ENCODE measurements around the gene YKT6.

YKT6 gene

DNA sequence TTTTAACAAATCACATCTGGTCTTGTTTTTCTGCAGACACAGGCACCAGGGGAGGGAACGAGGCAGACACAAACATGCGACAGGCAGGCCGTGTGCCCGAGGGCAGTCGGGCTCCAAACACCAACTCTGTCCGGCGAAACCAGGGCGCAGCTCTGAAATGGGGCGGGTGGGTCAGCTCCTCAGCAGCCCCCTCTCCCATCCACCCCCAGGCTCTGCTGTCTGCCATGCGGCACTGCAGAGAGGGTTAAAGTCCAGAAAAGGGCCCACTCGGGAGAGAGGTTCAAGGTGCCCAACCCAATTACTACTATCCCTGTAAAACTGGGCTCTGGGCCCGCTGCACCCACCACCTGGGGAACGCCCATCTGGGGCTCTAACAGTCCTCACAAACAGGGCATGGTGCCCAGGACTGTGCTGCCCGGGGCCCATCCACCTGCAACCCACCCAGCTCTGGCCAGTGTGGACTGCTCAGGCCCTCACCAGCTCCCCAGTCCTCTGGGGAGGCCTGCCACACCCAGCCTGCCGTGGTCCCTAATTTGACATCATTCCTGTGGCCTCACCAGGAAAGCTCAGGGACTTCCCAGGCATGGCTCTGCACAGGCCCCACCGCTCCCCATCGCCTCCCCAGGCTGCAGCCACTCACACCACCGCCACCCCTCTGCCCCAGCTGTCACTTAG is 18.7 kb downstream of the YKT6 start:
- DNase-seq (ENCODE audit: low spot score) = no peak

DNA sequence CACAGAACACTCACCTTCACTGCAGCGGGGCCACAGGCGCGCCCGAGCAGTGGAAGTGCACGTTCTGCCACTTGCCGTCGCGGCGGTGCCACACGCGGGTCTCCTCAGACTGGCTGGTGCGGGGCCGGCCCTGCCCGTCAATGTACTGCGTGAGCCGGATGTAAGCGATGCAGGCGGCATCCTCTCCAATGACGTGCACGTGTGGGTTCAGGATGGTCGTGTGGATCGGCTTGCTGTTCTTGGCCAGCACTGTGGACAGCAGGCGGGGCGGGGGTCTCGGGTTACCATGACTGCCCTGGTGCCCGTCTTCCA is 19.2 kb downstream of the YKT6 start:
- DNase-seq (ENCODE audit: low spot score) = no peak

- no peak for DNase-seq (ENCODE audit: low spot score)
Measured at GRCh38 chr7:44220358-44221112, 19.8 kb downstream of the YKT6 start.

GRCh38 chr7:44221231-44221791 is 20.5 kb downstream of the YKT6 start:
- no peak for DNase-seq (ENCODE audit: low spot score)

- no peak for DNase-seq (ENCODE audit: low spot score)
Measured at GRCh38 chr7:44222074-44222473, 21.3 kb downstream of the YKT6 start.

- DNase-seq (ENCODE audit: low spot score) = peak; percentile 48
Measured at GRCh38 chr7:44222776-44223261, 22.0 kb downstream of the YKT6 start.

DNA sequence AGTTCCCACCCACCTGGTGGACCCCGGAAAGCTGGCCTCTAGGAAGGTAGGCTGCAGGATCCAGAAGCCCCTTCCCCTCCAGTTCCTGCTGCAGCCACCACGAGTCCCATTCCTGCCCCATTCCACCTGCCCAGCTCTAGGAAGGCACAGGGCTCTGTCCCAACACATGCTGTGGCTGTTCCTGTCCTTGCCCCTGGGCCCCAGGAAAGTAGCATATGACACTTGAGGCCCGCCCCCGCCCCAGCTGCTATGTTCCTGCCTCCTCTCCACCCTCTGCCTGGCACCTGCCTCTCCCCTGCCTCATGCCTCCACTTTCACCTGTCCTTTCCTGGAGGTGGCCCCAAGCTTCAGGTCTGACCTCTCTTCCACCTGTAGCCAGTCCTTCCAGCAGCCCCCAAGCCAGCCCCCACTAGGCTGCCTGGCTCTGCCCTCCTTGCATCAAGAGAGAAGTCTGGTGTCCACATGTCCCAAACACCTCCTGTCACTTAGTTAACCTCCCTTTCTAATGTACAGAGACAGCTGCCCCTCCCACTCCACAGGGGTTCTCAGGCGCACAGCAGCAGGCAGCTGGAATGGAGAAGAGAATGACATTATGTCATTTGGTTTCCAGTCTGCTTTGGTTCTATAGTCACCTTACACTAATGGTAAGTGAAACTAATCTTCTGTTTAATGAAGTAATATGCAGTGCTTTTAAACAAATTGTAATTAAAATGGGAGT is 22.7 kb downstream of the YKT6 start:
- peak; percentile 45 for DNase-seq (ENCODE audit: low spot score)

- DNase-seq (ENCODE audit: low spot score) = no peak
Measured at GRCh38 chr7:44224080-44224973, 23.5 kb downstream of the YKT6 start.

DNA sequence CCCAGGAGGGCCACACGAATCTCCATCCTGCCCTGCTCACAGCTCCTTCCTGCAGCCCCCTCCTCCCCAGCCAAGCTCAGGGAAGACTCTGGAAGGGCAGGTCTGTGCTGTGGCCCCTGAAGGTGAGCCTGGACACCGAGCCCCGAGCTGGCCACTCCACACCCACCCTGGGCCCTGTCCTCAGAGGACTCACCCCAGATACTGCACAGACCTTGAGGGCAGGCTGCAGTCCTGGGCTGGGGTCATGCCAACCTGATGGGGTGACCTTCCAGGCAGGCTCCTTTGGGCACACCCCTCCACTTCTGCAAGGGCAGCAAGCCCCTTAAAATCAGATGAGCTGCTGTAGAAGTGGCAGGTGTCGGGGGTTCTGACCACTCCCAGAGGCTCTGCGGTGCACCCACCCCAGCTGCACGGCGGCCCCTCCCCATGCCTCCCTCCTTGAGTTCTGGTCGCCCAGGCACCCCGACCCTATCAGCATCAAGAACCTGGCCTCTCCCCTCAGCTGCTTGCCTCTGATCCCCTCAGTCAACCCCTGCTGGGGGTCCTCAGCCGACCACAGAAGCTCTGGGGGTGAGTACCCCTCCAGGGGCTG is 24.3 kb downstream of the YKT6 start:
- DNase-seq (ENCODE audit: low spot score) = no peak

DNA sequence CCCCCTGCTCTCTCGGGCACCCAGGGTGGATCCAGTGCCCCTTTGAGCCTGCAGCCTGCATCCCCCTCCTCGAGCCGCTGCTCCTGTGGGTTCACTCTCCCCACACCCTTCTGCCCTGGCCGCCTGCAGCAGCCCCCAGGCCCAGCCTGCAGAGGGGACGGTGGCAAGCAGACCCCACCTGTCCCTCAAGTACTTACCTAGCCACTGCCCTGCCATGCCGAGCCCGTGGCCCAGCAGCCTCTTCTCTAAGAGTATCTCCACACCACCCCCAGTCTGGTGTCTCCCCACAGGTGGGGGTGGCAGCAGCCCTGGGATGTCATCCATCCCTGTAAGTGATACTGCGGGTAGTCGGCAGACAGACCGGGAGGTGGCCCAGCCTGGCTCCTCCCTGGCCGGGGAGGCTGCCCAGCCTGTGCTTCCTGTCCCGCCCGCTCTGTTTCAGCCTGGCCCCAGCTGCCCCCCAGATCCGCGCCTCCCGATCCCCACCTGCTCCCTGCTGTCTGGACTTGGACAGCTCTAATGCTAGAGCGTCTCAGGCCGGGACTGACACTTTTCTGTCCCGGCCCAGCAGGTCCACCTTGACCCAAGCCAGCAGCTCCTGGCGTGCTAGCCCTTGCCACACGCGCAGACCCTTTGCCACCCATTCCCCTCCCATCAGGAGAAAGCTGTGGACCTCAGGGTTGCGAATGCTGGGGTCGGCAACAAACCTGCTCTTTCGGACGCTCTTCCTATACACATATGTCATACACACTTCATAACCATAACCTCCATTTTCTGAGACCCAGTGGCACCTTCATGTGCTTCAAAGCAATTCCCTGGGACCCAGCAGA is 25.0 kb downstream of the YKT6 start:
- no peak for DNase-seq (ENCODE audit: low spot score)

GRCh38 chr7:44226396-44226753 is 25.6 kb downstream of the YKT6 start:
- no peak for DNase-seq (ENCODE audit: low spot score)

DNA sequence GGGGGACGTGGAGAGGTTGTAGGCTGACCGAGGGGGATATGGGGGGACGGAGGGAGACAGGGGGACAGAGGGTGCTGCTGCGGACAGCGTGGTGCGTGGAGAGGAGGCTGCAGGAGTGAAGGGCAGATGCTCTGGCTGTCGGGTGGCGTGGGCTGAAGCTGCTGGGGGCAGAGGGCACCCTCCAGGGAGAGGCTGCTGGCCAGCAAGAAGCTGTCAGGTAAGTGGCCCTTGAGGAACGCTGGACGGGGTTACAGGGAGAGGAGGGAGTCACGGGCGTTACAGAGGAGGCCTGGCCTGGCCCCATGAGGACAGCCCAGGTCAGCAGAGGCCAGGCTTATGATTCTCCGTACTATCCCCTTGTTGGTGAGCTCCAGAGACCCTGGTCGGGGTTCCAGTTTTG is 27.1 kb downstream of the YKT6 start:
- DNase-seq (ENCODE audit: low spot score) = no peak

DNA sequence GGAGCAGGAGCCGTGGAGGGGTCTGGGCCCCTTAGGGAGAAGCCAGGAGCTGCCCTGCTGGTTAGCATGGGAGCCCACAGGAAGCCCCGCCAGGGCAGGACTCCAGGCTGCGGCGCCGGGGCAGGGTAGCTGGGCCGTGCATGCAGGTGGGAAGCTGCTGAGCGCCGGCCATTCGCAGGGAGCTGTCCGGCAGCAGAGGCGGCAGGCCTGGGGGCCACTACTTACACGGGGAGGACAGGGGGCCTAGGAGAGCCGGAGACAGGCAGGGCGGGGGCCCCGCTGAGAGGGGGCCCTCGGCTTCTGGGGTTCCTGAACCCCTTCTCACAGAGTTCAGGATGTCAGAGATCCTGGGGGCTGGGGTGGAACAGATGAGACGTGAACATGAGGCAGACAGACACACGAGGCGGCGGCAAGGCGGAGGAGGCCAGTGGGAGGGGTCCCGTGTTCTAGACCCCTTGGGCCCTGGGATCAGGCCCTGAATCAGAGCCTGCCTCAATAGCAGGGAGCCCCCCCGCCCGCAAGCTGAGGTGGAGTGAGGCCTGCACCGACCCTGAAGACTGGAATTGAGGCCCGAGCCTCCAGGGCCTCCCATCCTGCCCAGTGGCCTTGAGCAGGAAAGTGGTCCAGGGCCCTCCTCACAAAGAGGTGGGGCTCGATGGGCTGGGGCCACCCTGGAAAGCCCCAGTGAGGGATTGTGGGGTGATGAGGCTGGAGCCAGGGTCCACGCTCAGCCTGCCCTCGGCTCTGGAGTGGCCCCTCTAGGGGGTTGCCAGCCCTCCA is 28.0 kb downstream of the YKT6 start:
- no peak for DNase-seq (ENCODE audit: low spot score)

- DNase-seq (ENCODE audit: low spot score) = no peak
Measured at GRCh38 chr7:44229546-44230105, 28.8 kb downstream of the YKT6 start.

GRCh38 chr7:44230286-44230685 is 29.5 kb downstream of the YKT6 start:
- no peak for DNase-seq (ENCODE audit: low spot score)

- no peak for DNase-seq (ENCODE audit: low spot score)
Measured at GRCh38 chr7:44231088-44231487, 30.3 kb downstream of the YKT6 start.

DNA sequence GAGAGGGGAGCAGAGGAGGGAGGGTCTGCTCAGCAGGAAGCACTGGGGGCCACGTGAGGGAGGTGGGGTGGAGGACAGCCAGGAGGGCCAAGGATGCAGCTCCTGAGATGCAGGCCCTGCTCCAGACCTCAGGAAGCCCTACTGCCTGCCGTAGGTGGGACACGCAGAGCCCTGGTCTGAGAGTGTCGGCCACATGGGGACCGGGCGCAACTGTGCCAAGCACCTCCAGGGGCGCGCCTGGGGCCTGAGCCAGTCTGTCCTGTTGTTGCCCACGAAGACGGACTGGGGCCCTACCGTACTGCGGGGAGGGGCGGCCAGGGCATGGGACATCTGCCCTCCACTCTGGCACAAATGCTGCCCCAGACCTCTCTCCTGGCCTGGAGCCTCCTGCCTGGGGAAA is 31.6 kb downstream of the YKT6 start:
- DNase-seq (ENCODE audit: low spot score) = no peak

DNA sequence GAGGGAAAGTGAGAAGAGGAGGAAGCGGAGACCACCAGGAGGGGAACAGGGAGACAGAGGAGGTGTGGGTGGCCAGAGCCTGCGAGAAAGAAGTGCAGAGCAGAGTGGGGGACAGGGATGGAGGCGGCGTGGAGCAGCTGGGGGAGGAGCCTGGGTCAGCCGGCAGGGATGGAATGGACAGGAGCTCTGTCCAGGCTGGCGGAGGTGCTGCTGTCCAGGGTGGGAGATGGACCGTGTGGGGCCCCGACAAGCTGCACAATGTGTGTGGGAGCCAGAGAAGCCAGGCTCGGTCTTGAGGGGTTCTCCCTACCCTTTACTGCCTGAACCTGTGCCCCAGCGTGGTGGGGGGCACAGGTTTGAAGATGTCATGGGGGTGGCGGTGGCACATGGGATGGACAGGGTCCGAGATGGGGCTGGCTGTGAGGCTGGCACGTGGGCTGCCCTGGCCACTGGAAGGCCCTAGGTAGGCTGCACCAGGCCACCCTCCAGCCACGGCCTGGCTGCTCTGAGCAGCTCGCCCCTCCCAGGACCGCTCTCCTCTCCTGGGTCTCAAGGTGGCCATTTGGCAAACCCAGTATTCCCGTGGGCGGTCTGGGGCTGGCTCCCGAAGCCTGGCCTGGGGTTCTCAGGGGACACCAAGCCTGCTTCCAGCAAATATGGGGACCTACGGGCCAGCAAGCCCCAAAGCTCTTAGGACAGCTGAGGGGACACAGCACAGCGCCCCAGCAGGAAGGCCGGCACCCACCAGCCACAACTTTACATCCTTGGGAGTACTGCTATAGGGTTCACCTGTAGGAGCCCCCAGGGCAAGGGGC is 32.3 kb downstream of the YKT6 start:
- no peak for DNase-seq (ENCODE audit: low spot score)

GRCh38 chr7:44235066-44235465 is 34.3 kb downstream of the YKT6 start:
- DNase-seq (ENCODE audit: low spot score) = no peak

Data from NAMALWA (cell line).